HepG2 (cell line): Measurements from ENCODE around the gene EPB41L1. TPM values are rescaled to one million over a fixed set of nuclear protein-coding genes. Genes with fewer than 3 reads are reported as not detected.

ENCODE experiments used
- ATAC-seq: fragments of 200-7000 bp; cut with Tn5 transposase; 3 replicates; pipeline ENCODE4 v1.9.1; 2020; ENCODE audit warnings: mild to moderate bottlenecking, moderate library complexity
- BruUV-seq: library from RNA; stranded (reverse); fragments of 400-500 nt; replicated peaks from 2 replicates; lab custom pipeline; 2021; lab: Mats Ljungman, UMichigan
- CTCF ChIA-PET: fragments of 300-600 bp; formaldehyde crosslinking; extraction: SDS; loops from one replicate; lab custom pipeline; 2021; ENCODE audit warnings: low total read pairs, inconsistent platforms, low intra/inter-chr PET ratio; lab: Yijun Ruan, JAX
- POLR2A ChIA-PET: fragments of 350-600 bp; sonication (Branson Sonifier 250); formaldehyde crosslinking; loops from one replicate; lab custom pipeline; 2020; ENCODE audit warnings: antibody characterized with exemption, inconsistent platforms; lab: Yijun Ruan, JAX
- DNase-seq: peaks from one replicate; pipeline ENCODE4 v3.0.0-alpha.2; 2015; ENCODE audit warnings: low spot score
- FAIRE-seq: peaks from 3 replicates; lab custom pipeline; 2011; peaks lifted over from hg19 to GRCh38; lab: Jason Lieb, UNC
- H2AFZ ChIP-seq: one replicate; pipeline ENCODE4 v1.6.1; 2011; ENCODE audit warnings: low read length, inconsistent platforms
- H3K27ac ChIP-seq: fragments of 300-600 bp; 3 replicates; pipeline ENCODE4 v1.8.0; 2011; ENCODE audit warnings: mixed run types, mild to moderate bottlenecking, mixed read lengths, low read length, inconsistent platforms; ENCODE audit not compliant: insufficient read depth; ENCODE audit errors: extremely low read length
- H3K27me3 ChIP-seq, 2 experiments: fragments of 200-600 bp in 1 of 2; 2 replicates in 1 of 2; 3 replicates in 1 of 2; pipeline versions ENCODE4 v1.6.0 to v1.8.0; 2011; ENCODE audit warnings: low read length in 2 of 2, mild to moderate bottlenecking in 2 of 2, moderate library complexity in 2 of 2, inconsistent platforms in 1 of 2; ENCODE audit not compliant: insufficient read depth in 2 of 2, control insufficient read depth in 1 of 2
- H3K36me3 ChIP-seq, 2 experiments: fragments of 200-600 bp in 1 of 2; replicated peaks in 1 of 2; 2 replicates in 1 of 2; 3 replicates in 1 of 2; pipeline versions ENCODE4 v1.5.1 to v1.8.0; 2011; ENCODE audit warnings: low read length in 2 of 2, inconsistent platforms in 1 of 2; ENCODE audit not compliant: insufficient read depth in 2 of 2, control insufficient read depth in 1 of 2
- H3K4me1 ChIP-seq: 2 replicates; pipeline ENCODE4 v1.5.1; 2012; ENCODE audit warnings: low read length, inconsistent platforms; ENCODE audit not compliant: insufficient read depth
- H3K4me2 ChIP-seq: 2 replicates; pipeline ENCODE4 v1.6.0; 2011; ENCODE audit warnings: low read depth, low read length, inconsistent platforms
- H3K4me3 ChIP-seq, 3 experiments: fragments of 200-600 bp in 1 of 3; sonication (generic), shearing (Covaris generic) in 1 of 3; replicated peaks in 1 of 3; 2 replicates each; pipeline ENCODE4 v1.5.1; 2011 to 2016; ENCODE audit warnings: low read length in 3 of 3, inconsistent platforms in 2 of 3, low read depth in 2 of 3, mild to moderate bottlenecking in 2 of 3, control low read depth in 1 of 3, mixed read lengths in 1 of 3; ENCODE audit not compliant: insufficient read depth in 1 of 3
- H3K79me2 ChIP-seq: one replicate; pipeline ENCODE4 v1.6.1; 2011; ENCODE audit warnings: low read length, inconsistent platforms; ENCODE audit not compliant: insufficient read depth
- H3K9ac ChIP-seq: 2 replicates; pipeline ENCODE4 v1.6.0; 2011; ENCODE audit warnings: mild to moderate bottlenecking, low read depth, low read length, inconsistent platforms; ENCODE audit not compliant: insufficient read depth
- H3K9me3 ChIP-seq: 2 replicates; pipeline ENCODE4 v1.5.1; 2012; ENCODE audit warnings: mild to moderate bottlenecking, low read length
- H4K20me1 ChIP-seq: 2 replicates; pipeline ENCODE4 v1.6.0; 2011; ENCODE audit warnings: inconsistent platforms, mild to moderate bottlenecking, low read length, moderate library complexity; ENCODE audit not compliant: insufficient read depth
- DZIP1 ChIP-seq: sonication (generic); formaldehyde crosslinking; IDR thresholded peaks from 2 replicates; pipeline ENCODE4 v1.5.0; 2020; ENCODE audit warnings: mild to moderate bottlenecking, missing genetic modification reagents
- GMEB2 ChIP-seq: IDR thresholded peaks from 2 replicates; pipeline ENCODE4 v1.6.1; 2016; ENCODE audit warnings: missing biosample characterization, missing genetic modification reagents, low read depth
- KLF15 ChIP-seq: sonication (generic); formaldehyde crosslinking; IDR thresholded peaks from 2 replicates; pipeline ENCODE4 v1.8.1; 2023; ENCODE audit warnings: borderline replicate concordance, mild to moderate bottlenecking, inconsistent platforms, missing genetic modification reagents, mixed read lengths
- NR2F2 ChIP-seq: IDR thresholded peaks from 2 replicates; pipeline ENCODE4 v1.6.1; 2012; ENCODE audit warnings: low read depth, inconsistent platforms, borderline replicate concordance
- SIN3A ChIP-seq: IDR thresholded peaks from 2 replicates; pipeline ENCODE4 v1.6.1; 2011; ENCODE audit warnings: low read depth, mild to moderate bottlenecking, control low read depth, low read length, borderline replicate concordance
- SMYD3 ChIP-seq: sonication (generic); formaldehyde crosslinking; IDR thresholded peaks from 2 replicates; pipeline ENCODE4 v1.8.1; 2023; ENCODE audit warnings: mild to moderate bottlenecking, missing genetic modification reagents
- SOX5 ChIP-seq: IDR thresholded peaks from 2 replicates; pipeline ENCODE4 v1.6.1; 2016; ENCODE audit warnings: borderline replicate concordance
- YEATS2 ChIP-seq: sonication (generic); formaldehyde crosslinking; IDR thresholded peaks from 2 replicates; pipeline ENCODE4 v1.4.0; 2020; ENCODE audit warnings: missing genetic modification reagents, borderline replicate concordance
- ZBTB10 ChIP-seq: sonication (generic); formaldehyde crosslinking; IDR thresholded peaks from 2 replicates; pipeline ENCODE4 v1.4.0; 2020; ENCODE audit warnings: missing genetic modification reagents, borderline replicate concordance
- ZBTB44 ChIP-seq: sonication (generic); formaldehyde crosslinking; IDR thresholded peaks from 2 replicates; pipeline ENCODE4 v1.4.0; 2020; ENCODE audit warnings: missing genetic modification reagents
- ZNF143 ChIP-seq: sonication (generic); formaldehyde crosslinking; IDR thresholded peaks from 2 replicates; pipeline ENCODE4 v1.4.0; 2020; ENCODE audit warnings: missing genetic modification reagents
- ZNF335 ChIP-seq: sonication (generic); formaldehyde crosslinking; IDR thresholded peaks from 2 replicates; pipeline ENCODE4 v1.4.0; 2020; ENCODE audit warnings: missing genetic modification reagents
- ZNF614 ChIP-seq: IDR thresholded peaks from 2 replicates; pipeline ENCODE4 v1.6.1; 2018; ENCODE audit warnings: missing biosample characterization, missing genetic modification reagents, inconsistent platforms, borderline replicate concordance
- ZSCAN29 ChIP-seq: sonication (generic); formaldehyde crosslinking; conservative IDR thresholded peaks from 2 replicates; pipeline ENCODE4 v1.4.0; 2020; ENCODE audit warnings: mild to moderate bottlenecking, missing genetic modification reagents
- WGBS: methylation state at CpG from one replicate; pipeline ENCODE4 v1.1.6; 2017; ENCODE audit warnings: low lambda C conversion rate; 5-methylcytosine and 5-hydroxymethylcytosine counted together
- in situ Hi-C: cut with HindIII; loops from 2 replicates; pipeline ENCODE4 v1.10.0; 2017; ENCODE audit warnings: low pct_unique_long_range_greater_than_20kb; ENCODE audit not compliant: extremely low pct_ligation_motif_present
- intact Hi-C: fragments of 100-400 bp; cut with micrococcal nuclease; formaldehyde crosslinking; loops from one replicate; pipeline ENCODE4 v1.10.0; 2022; ENCODE audit not compliant: unreplicated experiment
- polyA plus RNA-seq, 8 experiments: library from polyadenylated mRNA; depleted of rRNA in 3 of 8; stranded (reverse) in 7 of 8; unstranded in 1 of 8; fragments of >200 nt; fragmentation: Illumina TruSeq in 4 of 8; extraction: Trizol in 4 of 8; gene quantifications; 2 replicates each; pipeline versions ENCODE4 v1.2.1 to v1.2.3, GENCODE V29; 2011 to 2016; ENCODE audit warnings: low read depth in 4 of 8, missing spikeins in 1 of 8, mixed read lengths in 1 of 8; ENCODE audit not compliant: insufficient read depth in 1 of 8
- total RNA-seq, 5 experiments: library from RNA; depleted of rRNA; stranded (reverse); fragments of >200 nt; fragmentation: Illumina TruSeq; extraction: Trizol; gene quantifications; 2 replicates each; pipeline ENCODE4 v1.2.3, GENCODE V29; 2016; ENCODE audit warnings: low read depth in 1 of 5

EPB41L1 gene
- total and polyA plus RNA-seq, 2 of the 13 experiments (the other 11 are each of a cell fraction or from before 2014, with no cell fraction given) = 16.7 to 39.0 TPM

- in situ Hi-C loops = no loop called here
- Histone ChIP-seq H3K4me2 (no peak overlapping the region), H4K20me1 (no peaks in the 10 kb centered on the region), H3K4me3 (no peak overlapping the region), H3K4me1 (0 out of 2 replicates have a peak, but pooled peaks cover 12% of the 10 kb centered on the region), H3K27ac (no peak overlapping the region), H3K9ac (no peak overlapping the region), H3K9me3 (no peaks in the 10 kb centered on the region), H3K27me3 (peaks cover 0 to 24% of the 10 kb centered on the region in 2 experiments; a peak in 3 of 5 replicates), H3K79me2 (no peaks in the 10 kb centered on the region), H3K36me3 (peaks cover 13 to 29% of the 10 kb centered on the region in 2 experiments), H2AFZ (no peak overlapping the region)
- ChIA-PET CTCF (no interaction called here), POLR2A (interaction anchor here (1.2 kb wide), 1 partner anchor 11 kb away, joined by 4 read pairs; no protein-coding TSS in a partner anchor)
- DNase-seq (peak; percentile 32), ATAC-seq (peak; percentile 30), FAIRE-seq (no peak)
- intact Hi-C loops = no loop called here
- no TSS peak for BruUV-seq
- WGBS = 56% methylated on average over 16 of the region's 16 CpGs
- no peak for TF ChIP-seq ZNF143 (CRISPR knock-in tag)
- TF ChIP-seq YEATS2 (CRISPR knock-in tag) = no peak
- no peak for TF ChIP-seq KLF15
- no peak for TF ChIP-seq SMYD3 (CRISPR knock-in tag)
- TF ChIP-seq NR2F2 = no peak
- TF ChIP-seq ZBTB44 (CRISPR knock-in tag) = no peak
- no peak for TF ChIP-seq ZNF614 (CRISPR knock-in tag)
- TF ChIP-seq DZIP1 (CRISPR knock-in tag) = no peak
- TF ChIP-seq SOX5 (CRISPR knock-in tag) = no peak
- TF ChIP-seq GMEB2 = no peak
- no peak for TF ChIP-seq ZBTB10 (CRISPR knock-in tag)
- no peak for TF ChIP-seq SIN3A
- TF ChIP-seq ZSCAN29 (CRISPR knock-in tag) = no peak
- TF ChIP-seq ZNF335 (CRISPR knock-in tag) = no peak
Measured at GRCh38 chr20:36259177-36260061, 104.9 kb downstream of the EPB41L1 start.
